Breast epithelium (tissue), 4 donors: ENCODE measurements around the gene PALLD. TPM values are rescaled to one million over a fixed set of nuclear protein-coding genes. Genes with fewer than 3 reads are reported as not detected.

Experiments
- DNase-seq, 2 donors: peaks; one replicate each; pipeline ENCODE4 v3.0.0-alpha.2; 2019; ENCODE audit warnings: low spot score in 2 of 2
- H3K27ac ChIP-seq, 2 donors: fragments of 200-600 bp; sonication (generic) in 1 of 2; one replicate each; pipeline ENCODE4 v1.5.1; 2016 to 2019; ENCODE audit warnings: mild to moderate bottlenecking in 1 of 2
- H3K27me3 ChIP-seq, 2 donors: fragments of 200-600 bp; sonication (generic) in 1 of 2; one replicate each; pipeline versions ENCODE4 v1.5.1 to v1.6.0; 2017 to 2019; ENCODE audit warnings: control low read depth in 1 of 2, mild to moderate bottlenecking in 1 of 2
- H3K36me3 ChIP-seq: fragments of 200-600 bp; one replicate; pipeline ENCODE4 v1.5.1; 2019
- H3K4me1 ChIP-seq, 2 donors: fragments of 200-600 bp; sonication (generic); one replicate each; pipeline ENCODE4 v1.5.1; 2016 to 2019; ENCODE audit warnings: control low read depth in 1 of 2
- H3K4me3 ChIP-seq, 3 donors: fragments of 200-600 bp; sonication (generic); 1 replicate in 2 of 3; 2 replicates in 1 of 3; pipeline ENCODE4 v1.5.1; 2016 to 2019; ENCODE audit warnings: mild to moderate bottlenecking in 3 of 3, moderate library complexity in 2 of 3
- H3K9me3 ChIP-seq, 2 donors: fragments of 200-600 bp; sonication (generic) in 1 of 2; one replicate each; pipeline ENCODE4 v1.5.1; 2016 to 2019; ENCODE audit warnings: control low read depth in 1 of 2
- POLR2A ChIP-seq: fragments of 450-650 bp; IDR thresholded peaks from one replicate; pipeline ENCODE4 v1.6.1; 2016; ENCODE audit warnings: antibody characterized with exemption, mild to moderate bottlenecking, moderate library complexity
- POLR2AphosphoS5 ChIP-seq, 3 donors: sonication (generic); formaldehyde crosslinking; IDR thresholded peaks; one replicate each; pipeline ENCODE4 v1.6.1; 2017; ENCODE audit warnings: antibody characterized with exemption in 3 of 3
- intact Hi-C: fragments of 100-400 bp; cut with DNase I; formaldehyde crosslinking; loops from one replicate; pipeline ENCODE4 v1.15.1; 2023; ENCODE audit warnings: low total_unique reads
- total RNA-seq, 3 donors: library from RNA; depleted of rRNA; stranded (reverse); fragments of >200 nt; gene quantifications; one replicate each; pipeline ENCODE4 v1.1.0, GENCODE V29; 2016
- TF ChIP-seq, protein P1 (sequence below), 3 donors: fragments of 450-650 bp; IDR thresholded peaks; one replicate each; pipeline ENCODE4 v1.5.1; 2016 to 2017; ENCODE audit warnings: antibody characterized with exemption in 3 of 3, mild to moderate bottlenecking in 3 of 3, moderate library complexity in 3 of 3

Gene PALLD
- total RNA-seq, 3 donors from 2014 or later: 96.0 to 186 (median 174) TPM

DNA sequence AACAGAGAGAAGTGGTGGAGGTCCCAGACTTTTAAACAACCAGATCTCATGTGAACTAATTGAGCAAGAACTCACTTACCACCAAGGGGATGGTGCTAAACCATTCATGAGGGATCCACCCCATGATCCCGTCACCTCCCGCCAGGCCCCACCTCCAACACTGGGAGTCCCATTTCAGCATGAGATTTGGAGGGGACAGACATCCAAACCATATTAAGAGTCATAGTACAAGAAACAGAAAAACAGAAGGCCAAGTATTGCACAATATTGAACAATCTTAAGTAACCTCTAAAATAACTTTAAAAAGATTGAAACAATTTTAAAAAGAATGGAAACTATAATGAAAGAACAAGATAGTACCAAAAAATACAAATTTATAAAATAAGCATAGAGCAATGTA is 403.2 kb downstream of the PALLD start:
- Histone ChIP-seq H3K27ac (peak overlapping the region in 1 of 2 donors; percentile 65), H3K36me3 (no peaks in the 10 kb centered on the region), H3K27me3 (no peaks in the 10 kb centered on the region), H3K4me1 (no peaks in the 10 kb centered on the region), H3K4me3 (no peak overlapping the region), H3K9me3 (no peaks in the 10 kb centered on the region)
- TF ChIP-seq, protein P1, sequence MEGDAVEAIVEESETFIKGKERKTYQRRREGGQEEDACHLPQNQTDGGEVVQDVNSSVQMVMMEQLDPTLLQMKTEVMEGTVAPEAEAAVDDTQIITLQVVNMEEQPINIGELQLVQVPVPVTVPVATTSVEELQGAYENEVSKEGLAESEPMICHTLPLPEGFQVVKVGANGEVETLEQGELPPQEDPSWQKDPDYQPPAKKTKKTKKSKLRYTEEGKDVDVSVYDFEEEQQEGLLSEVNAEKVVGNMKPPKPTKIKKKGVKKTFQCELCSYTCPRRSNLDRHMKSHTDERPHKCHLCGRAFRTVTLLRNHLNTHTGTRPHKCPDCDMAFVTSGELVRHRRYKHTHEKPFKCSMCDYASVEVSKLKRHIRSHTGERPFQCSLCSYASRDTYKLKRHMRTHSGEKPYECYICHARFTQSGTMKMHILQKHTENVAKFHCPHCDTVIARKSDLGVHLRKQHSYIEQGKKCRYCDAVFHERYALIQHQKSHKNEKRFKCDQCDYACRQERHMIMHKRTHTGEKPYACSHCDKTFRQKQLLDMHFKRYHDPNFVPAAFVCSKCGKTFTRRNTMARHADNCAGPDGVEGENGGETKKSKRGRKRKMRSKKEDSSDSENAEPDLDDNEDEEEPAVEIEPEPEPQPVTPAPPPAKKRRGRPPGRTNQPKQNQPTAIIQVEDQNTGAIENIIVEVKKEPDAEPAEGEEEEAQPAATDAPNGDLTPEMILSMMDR (IDR thresholded peaks at IDR 0.05): no peak
- no peak for TF ChIP-seq POLR2A
- peak in 1 of 3 donors; percentile 33 for TF ChIP-seq POLR2AphosphoS5 (IDR thresholded peaks at IDR 0.05)
- DNase-seq: no peak
- intact Hi-C loops: no loop called here

DNA sequence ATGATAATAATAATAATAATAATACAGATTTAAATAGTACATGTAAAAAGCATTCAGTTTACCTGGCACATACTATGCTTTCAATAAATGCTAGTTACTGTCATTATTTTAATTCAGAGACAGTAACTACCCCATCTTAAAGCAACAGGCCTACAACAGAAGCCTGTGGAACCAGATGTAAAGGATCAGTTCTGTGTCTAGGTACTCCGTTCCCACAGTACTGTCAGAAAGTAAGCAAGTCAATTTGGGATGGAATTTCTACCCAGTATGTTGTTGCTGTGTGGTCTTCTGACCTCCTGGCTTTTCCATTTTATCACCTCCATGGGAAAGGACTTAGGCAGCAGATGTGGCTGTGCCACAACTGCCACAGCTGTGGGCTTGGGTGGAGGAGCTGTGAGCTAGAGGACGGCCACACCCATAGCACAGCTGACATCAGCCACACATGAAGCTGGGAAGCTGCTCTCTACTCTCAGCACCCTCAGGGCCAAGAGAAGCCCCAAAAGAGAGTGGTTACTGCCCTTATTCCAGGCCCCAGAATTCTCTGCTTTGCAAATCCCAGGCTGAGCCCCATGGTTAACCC is 410.4 kb downstream of the PALLD start:
- Histone ChIP-seq H3K9me3 (no peaks in the 10 kb centered on the region), H3K27me3 (no peaks in the 10 kb centered on the region), H3K4me3 (no peak overlapping the region), H3K27ac (peak overlapping the region; percentile 10 to 31), H3K36me3 (no peaks in the 10 kb centered on the region), H3K4me1 (no peaks in the 10 kb centered on the region)
- TF ChIP-seq, protein P1 (IDR thresholded peaks at IDR 0.05): no peak
- TF ChIP-seq POLR2AphosphoS5 (IDR thresholded peaks at IDR 0.05) (no peak), POLR2A (no peak)
- no peak for DNase-seq
- intact Hi-C loops: no loop called here

DNA sequence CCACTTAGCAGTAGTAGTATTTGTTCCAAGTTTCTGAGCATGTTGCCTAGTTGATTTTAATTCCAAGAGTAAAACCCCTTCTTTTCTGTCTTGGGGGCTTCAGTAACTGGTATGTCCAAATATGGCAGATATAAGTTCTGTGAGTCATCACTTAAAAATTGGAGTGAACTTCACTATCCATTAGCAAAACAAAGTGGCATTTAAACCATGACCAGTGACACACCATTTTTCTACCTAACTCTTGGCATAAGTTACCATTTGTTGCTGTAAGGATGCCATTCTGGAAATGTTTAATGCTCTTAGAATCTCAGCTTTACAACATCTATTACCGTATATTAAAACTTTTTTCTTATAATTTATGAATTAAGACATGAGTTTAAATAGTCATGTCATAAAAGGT is 411.2 kb downstream of the PALLD start:
- H3K27ac ChIP-seq: peak overlapping the region in 1 of 2 donors; percentile 41
- no peak overlapping the region for H3K4me3 ChIP-seq
- DNase-seq: no peak
- H3K27me3 ChIP-seq: no peaks in the 10 kb centered on the region
- H3K9me3 ChIP-seq: no peaks in the 10 kb centered on the region
- no peaks in the 10 kb centered on the region for H3K36me3 ChIP-seq
- intact Hi-C loops: no loop called here
- no peaks in the 10 kb centered on the region for H3K4me1 ChIP-seq
- TF ChIP-seq POLR2AphosphoS5 (IDR thresholded peaks at IDR 0.05): no peak
- TF ChIP-seq POLR2A: no peak
- TF ChIP-seq, protein P1 (IDR thresholded peaks at IDR 0.05): no peak

DNA sequence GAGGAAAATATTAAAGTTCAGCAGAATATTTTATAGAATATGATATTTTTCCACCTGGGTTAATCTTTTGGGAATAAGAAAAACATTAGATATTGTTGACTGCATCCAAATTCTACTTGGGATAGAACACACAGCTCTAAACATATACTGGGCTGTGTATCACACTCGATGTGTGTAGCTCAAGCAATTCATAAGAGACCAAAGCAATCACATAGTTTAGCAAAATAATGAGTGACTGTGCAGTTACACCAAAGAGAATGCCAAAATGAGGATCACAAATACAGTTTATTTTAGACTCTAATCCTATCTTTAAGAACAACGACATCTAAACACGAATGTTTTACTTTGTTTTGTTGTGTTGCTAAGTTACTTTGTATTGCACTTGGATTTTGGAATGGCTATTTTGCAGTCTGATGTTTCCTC is 412.0 kb downstream of the PALLD start:
- TF ChIP-seq, protein P1 (IDR thresholded peaks at IDR 0.05): no peak
- no peak for TF ChIP-seq POLR2AphosphoS5 (IDR thresholded peaks at IDR 0.05)
- TF ChIP-seq POLR2A: no peak
- Histone ChIP-seq H3K36me3 (no peaks in the 10 kb centered on the region), H3K4me1 (no peaks in the 10 kb centered on the region), H3K27me3 (no peaks in the 10 kb centered on the region), H3K27ac (peak overlapping the region in 1 of 2 donors; percentile 29), H3K9me3 (no peaks in the 10 kb centered on the region), H3K4me3 (no peak overlapping the region)
- no peak for DNase-seq
- intact Hi-C loops: no loop called here

DNA sequence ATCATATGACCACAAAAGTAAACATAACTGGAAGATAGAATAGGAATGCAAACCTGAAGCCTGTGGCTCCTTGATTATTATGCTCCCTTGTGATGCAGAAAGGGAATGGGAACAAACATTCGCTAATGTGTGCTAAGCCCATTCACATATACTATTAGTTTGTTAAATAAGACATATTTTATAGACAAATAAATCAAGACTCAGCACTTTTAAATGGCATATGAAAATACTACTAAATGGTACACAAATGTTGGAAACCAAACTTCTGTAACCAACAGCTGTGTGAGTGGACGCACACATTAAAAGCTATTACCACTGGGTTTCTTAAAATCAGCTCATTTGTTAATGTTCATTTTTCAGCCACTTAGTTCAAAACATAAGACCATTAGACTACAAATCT is 417.2 kb downstream of the PALLD start:
- intact Hi-C loops: no loop called here
- H3K4me3 ChIP-seq: no peak overlapping the region
- H3K9me3 ChIP-seq: no peaks in the 10 kb centered on the region
- no peaks in the 10 kb centered on the region for H3K27me3 ChIP-seq
- no peak overlapping the region for H3K27ac ChIP-seq
- TF ChIP-seq, protein P1 (IDR thresholded peaks at IDR 0.05): no peak
- no peak for DNase-seq
- no peaks in the 10 kb centered on the region for H3K4me1 ChIP-seq
- H3K36me3 ChIP-seq: no peaks in the 10 kb centered on the region
